Prostate gland (tissue), 2 donors: Measurements from ENCODE around the gene CEACAM18.

ENCODE experiments used
- CTCF ChIP-seq, 4 experiments: fragments of 200-600 bp in 2 of 4; fragments of 450-650 bp in 2 of 4; sonication (generic) in 2 of 4; IDR thresholded peaks; 1 replicate in 3 of 4; 2 replicates in 1 of 4; pipeline ENCODE4 v1.5.1; 2016 to 2019; ENCODE audit warnings: antibody characterized with exemption in 4 of 4, mild to moderate bottlenecking in 2 of 4, moderate library complexity in 2 of 4
- POLR2A ChIP-seq: fragments of 450-650 bp; IDR thresholded peaks from one replicate; pipeline ENCODE4 v1.6.1; 2016; ENCODE audit warnings: antibody characterized with exemption, mild to moderate bottlenecking
- POLR2AphosphoS5 ChIP-seq: sonication (generic); formaldehyde crosslinking; IDR thresholded peaks from one replicate; pipeline ENCODE4 v1.6.1; 2017; ENCODE audit warnings: antibody characterized with exemption

- TF ChIP-seq CTCF (IDR thresholded peaks at IDR 0.05) (no peak), POLR2A (no peak), POLR2AphosphoS5 (no peak)
Observed at GRCh38 chr19:51477344-51477743, 995 bp upstream of the CEACAM18 start.
